ENCODE results near the gene ERFE. TPM values are rescaled to one million over a fixed set of nuclear protein-coding genes. Genes with fewer than 3 reads are reported as not detected.

The ERFE gene
- total and polyA plus RNA-seq, 2 of the 13 experiments (the other 11 are each of a cell fraction or from before 2014, with no cell fraction given), result 0.09 TPM; not detected in 1

GRCh38 chr2:238125127-238125885, 33.5 kb upstream of the ERFE start (continued):
- no peak for TF ChIP-seq AHDC1 (CRISPR knock-in tag; IDR thresholded peaks at IDR 0.05; ENCODE audit: borderline replicate concordance)
- no peak for TF ChIP-seq ZNF646 (CRISPR knock-in tag; IDR thresholded peaks at IDR 0.05)
- TF ChIP-seq TERF1 (CRISPR knock-in tag; IDR thresholded peaks at IDR 0.05), result no peak
- TF ChIP-seq AGO2 (optimal IDR thresholded peaks at IDR 0.05; ENCODE audit: low read depth, low read length), result no peak
- TF ChIP-seq ZNF263 (CRISPR knock-in tag; IDR thresholded peaks at IDR 0.05), result no peak
- TF ChIP-seq RFXANK (CRISPR knock-in tag; IDR thresholded peaks at IDR 0.05), result no peak
- no peak for TF ChIP-seq ZNF879 (CRISPR knock-in tag; IDR thresholded peaks at IDR 0.05)
- no peak for TF ChIP-seq ZNF224 (CRISPR knock-in tag; IDR thresholded peaks at IDR 0.05)
- no peak for TF ChIP-seq ZFP41 (CRISPR knock-in tag; IDR thresholded peaks at IDR 0.05; ENCODE audit: borderline replicate concordance)
- TF ChIP-seq ZNF780A (CRISPR knock-in tag; IDR thresholded peaks at IDR 0.05), result no peak

Data from HepG2 (cell line).